G401.6 (cell line): ENCODE results near the gene FAM43A.

Source experiments
- FAIRE-seq: peaks from 2 replicates; lab custom pipeline; 2012; peaks lifted over from hg19 to GRCh38; lab: Jason Lieb, UNC

The FAM43A gene

DNA sequence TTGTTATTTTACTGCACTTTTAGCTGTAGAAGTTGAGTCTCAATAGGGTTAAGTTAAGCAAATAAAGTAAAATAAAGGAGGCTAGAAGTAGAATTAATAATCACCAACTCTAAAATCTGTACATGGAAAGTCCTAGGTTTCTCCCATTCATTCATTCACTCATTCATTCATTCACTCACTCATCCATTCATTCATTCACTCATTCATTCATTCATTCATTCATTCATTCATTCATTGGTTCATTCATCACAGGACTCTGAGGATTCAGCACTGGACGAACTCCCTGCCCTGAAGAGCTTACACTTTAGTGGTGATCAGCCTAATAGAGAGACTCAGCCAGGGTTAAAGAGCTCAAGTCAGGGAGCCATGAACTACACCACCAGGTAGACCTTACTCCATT is 9.2 kb upstream of the FAM43A start:
- no peak for FAIRE-seq

DNA sequence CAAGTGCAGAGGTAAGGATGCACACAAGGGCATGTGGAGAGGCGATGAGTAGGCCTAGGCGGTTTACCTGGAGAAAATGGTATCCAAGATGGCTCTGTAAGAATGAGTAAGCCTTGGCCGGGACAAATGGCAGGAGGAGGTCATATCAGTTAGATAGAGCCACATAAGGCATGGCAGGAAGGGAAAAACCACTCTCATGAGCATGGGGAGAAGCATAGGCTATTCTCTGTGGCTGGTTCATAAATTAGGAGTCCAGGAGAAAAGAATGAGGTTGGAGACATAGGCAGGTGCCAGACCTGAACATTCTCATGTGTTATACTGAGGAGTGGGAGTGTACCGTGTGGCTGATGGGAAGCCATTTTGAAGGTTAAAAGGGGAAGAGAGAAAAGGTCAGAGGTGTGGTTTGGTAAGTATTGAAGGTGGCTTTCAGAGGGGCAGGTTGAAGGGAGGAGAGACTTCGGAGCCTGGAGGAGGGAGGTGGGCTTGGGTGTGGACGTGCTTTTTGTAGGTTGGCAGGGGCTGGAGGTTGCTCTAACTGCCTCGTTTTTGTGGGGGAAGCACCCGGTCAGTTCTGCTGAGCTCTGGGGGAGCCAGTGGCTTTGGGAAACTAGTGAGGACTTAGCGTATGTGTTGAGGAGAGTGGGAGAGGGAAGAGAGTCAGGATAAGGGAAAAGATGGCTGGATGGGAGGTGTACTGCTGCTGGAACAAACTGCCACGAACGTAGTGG is 4.6 kb upstream of the FAM43A start:
- no peak for FAIRE-seq

DNA sequence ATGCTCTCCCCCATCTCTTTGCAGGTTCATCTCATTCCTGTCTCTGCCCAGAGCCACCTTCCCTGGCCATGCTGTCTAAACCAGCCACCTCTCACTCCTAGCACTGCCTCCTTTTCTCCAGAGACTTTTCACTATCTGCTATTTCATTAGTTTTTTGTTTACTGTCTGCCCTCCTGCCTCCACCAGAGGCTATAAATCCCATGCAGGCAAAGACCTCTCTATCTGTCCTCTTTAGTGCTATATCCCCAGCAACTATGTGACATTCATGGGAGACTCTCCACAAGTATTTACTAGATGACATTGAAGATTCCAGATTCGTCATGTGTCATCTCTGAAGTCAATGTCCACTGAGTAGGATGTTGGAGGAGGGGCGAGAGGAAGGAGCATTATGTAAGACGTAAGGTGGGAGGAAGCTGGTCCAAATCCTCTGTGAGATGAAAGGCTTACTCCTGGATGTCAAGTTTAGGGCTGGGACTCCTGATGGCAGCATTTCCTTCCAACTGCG is 3.4 kb upstream of the FAM43A start:
- FAIRE-seq: no peak

DNA sequence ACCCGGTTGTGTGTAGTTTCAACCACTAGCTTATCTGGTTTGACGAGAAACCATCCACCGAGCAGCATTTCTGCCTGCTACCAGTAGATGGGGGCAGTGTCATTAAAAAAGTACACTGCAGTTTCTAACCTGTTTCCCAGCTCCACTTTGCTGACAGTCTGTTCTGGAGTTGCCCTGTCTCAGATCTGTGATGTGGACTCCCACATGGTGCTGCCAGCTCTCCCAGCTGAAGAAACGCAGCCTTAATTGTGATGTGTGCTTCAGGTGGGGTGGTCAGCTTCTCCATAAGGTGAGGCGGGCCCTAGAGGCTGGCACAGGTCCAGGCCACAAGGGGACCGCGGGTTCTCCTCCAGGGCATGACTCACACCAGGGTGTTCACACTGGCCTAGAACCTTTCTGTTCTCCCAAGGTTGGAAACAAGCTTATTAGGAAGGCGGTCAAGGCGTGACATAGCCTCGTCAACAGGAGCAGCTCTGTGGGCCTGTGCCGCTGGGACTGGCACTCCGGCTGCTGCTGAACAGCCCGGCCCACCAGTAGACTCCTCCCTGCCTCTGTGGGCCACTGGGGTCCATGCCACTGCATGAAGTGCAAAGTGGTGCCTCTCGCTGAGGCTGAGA is 2.9 kb upstream of the FAM43A start:
- peak; percentile 82 for FAIRE-seq

DNA sequence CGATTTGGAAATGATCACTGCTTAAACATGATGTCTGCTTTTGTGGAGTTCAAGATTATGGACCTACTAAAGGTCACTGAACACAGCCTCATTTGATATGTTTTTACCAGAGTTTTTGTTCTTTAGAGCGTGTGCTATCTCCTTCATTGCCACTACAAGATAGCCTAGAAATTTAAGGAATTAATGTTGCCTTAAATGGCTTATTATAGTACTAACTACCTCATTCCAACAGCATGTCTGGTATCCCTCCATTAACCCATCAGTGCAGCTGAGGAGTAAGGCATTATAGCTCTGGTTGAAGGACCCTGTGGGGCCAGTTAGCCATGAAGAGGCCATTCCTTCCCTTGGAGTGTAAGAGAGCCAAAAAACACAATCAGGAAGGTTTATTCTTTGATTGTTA is 2.3 kb upstream of the FAM43A start:
- FAIRE-seq: no peak

DNA sequence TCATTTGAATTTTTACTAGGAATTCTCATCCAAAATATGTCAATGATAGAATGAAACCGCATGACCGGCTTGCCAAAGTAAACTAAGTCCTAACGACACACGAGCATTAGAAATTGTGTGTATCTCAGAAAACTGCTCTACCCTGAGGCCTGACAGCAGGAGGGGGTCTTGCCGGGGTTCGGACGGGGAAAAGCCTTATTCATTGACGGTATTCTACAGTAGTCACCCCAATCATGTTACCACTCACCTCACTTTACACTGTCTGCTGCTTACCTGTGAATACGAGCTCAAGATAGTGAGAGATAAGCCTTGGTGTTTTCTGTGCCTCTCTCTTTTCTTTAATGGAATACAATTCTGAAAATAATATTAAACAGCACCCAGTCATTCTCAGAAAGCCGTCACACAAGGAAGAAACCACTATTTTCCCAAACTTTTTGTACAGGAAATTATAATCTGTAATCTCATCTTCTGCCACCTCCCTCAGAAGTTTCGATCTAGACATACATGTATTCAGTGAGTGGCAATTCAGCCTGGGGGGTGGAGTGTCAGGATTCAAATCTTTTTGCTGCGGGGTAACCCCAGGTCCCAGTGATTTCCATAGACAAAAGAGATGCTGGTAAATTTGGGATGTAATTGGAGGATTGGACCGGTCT is 492 bp upstream of the FAM43A start:
- FAIRE-seq: no peak

DNA sequence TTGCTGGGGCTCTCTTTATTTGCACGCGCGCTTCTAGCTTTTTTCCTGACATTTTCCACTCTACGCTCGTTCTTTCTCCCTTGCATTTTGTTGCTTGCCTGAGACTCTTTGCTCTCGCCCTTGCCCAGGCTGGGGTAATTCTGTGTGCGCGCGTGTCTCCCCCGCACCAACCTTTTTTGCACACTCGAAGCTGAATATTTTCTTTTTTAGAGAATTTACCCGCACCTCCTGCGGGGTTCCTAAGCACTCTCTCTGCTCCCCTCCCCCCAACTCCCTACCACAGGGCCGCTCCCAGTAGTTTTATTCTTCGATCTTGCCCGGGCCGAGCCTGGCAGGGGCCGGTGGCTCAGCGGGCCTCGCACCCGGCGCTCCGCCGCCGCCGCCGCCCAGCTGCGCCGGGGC is 732 bp downstream of the FAM43A start:
- FAIRE-seq: no peak

DNA sequence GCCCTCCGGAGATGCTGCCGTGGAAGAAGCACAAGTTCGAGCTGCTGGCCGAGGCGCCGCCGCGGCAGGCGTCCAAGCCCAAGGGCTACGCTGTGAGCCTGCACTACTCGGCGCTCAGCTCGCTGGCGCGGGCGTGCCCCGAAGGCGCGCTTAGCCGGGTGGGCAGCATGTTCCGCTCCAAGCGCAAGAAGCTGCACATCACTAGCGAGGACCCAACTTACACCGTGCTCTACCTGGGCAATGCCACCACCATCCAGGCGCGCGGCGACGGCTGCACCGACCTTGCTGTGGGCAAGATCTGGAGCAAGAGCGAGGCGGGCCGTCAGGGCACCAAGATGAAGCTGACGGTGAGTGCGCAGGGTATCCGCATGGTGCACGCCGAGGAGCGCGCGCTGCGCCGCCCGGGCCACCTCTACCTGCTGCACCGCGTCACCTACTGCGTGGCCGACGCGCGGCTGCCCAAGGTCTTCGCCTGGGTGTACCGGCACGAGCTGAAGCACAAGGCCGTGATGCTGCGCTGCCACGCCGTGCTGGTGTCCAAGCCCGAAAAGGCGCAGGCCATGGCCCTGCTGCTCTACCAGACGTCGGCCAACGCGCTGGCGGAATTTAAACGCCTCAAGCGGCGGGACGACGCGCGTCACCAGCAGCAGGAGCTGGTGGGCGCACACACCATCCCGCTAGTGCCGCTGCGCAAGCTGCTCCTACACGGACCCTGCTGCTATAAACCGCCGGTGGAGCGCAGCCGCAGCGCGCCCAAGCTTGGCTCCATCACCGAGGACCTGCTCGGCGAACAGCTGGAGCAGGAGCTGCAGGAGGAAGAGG is 1.3 kb downstream of the FAM43A start:
- FAIRE-seq: no peak

DNA sequence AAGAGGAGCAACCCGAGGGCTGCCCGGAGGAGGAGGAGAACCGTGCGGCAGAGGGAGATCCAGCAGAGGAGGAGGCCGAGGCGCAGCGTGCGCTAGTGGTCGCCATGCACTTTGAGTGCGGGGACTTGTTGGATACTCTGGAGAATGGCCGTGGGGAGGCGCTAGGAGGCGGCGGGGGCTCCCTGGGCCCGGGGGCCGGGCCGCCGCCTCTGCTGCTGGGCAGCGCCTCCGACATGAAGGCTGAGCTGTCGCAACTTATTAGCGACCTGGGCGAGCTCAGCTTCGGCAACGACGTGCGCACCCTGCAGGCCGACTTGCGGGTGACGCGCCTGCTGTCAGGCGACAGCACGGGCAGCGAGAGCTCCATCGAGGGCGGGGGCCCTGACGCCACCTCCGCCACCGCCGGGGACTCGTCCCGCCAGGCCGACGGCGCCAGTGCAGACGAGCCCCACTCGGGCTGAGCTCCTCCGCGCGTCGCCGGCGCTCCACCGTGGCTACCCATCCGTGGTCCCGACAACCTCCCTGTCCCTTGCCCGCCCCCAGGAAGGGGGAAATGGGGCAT is 2.0 kb downstream of the FAM43A start:
- no peak for FAIRE-seq

DNA sequence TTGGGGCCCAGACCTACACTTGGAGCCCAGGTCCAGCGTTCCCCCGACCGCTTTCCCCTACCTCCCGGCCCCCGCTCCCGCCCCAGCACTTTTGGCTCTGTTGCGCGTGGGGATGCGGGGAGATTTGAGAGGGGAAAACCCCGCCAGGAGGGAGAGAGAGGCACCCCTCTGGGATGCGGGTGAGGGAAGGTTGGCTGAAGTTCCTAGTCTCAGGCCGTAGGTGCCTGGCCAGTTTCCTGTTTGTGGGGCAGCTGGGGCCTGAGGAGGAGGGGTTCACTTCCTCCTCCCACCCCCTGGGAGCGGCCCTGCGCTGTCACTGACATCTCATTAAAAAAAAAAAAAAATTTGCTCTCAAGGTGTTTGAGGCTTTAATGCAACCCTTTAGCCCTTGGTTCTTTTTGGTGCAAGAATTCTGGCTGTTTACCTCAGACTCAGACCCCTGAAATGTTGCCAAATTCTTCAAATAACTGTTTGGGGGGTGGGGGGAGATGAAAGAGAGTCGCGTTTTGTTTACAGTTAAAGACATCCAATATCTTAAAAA is 2.6 kb downstream of the FAM43A start:
- FAIRE-seq: no peak

DNA sequence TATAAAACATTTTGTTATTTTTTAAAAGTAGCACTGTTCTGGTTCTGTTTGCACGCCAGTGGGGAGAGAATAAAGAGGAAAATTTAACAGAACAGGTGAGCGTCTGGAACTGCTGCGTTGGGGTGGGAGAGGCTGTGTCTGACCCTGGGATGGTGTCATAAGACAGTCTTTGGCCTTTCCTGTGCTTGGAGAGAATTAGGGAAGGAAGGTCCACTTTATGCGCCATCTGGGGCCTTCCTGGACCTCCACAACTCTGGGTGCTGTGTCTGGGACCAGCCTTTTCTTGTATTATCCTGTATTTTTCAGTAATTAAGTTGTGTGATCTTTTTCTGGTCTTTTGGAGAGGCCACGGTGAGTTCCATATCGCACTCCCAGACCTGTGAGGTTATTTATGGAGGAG is 3.3 kb downstream of the FAM43A start:
- FAIRE-seq: no peak

DNA sequence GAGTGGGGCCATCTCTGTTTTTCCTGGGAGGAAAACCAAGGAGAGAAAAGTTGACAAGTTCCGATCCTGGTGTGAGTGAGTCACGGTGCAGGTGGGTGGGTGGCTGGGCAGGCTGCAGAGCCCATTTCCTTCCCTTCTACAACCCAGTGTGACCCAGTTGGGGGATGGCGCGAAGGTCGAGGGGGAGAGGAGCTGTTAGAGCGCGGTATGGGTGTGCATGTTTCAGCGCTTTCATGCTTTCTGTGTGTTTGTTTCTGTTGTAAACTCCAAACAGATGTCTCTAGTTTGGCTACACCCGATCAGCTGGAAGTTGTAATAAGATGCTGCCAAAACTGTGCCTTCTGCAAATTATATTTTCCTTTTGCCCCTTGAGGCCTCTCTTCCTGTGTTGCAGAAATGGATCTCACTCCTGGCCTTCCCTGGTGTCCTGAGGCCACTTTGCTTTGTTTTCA is 3.8 kb downstream of the FAM43A start:
- no peak for FAIRE-seq

DNA sequence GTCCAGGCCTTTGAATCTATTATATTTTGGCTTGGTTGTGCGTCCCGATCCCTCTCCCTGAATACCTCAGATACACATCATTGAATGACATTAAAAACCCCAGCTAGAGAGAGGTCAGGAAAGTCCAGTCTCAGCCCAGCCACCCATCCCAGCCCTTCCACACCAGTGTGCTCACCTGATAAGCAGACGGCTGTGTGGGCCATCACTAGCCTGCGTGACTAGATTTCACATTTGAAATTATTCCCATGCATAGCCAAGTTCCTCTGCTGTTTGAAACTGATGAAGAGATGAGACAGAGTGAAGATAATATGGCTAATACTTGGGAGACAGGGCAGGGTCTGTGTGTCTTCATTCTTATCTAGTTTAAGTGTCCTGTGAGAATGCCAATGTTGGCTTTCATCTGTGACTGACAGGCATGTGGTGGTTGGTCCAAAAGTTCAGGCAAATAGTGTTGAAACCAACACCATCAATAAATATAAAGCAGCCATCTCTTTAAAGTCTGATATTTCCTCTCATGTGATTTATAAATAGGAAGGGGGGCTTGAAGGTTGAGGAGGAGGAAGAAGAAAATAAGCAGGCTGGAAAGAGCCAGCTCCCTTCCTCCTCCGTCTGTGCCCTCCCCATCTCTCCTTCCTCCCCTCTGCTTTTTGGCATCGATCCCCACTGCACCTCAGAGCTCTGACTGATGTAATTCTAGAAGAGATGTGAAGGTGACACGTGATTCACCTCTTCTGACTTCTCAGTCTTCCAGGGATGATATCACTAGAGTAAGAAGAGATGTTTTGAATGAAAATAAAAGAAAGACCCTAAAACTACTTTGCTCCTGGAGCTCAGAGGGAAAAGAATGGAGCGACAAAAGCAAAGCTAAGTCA is 5.1 kb downstream of the FAM43A start:
- FAIRE-seq: no peak

DNA sequence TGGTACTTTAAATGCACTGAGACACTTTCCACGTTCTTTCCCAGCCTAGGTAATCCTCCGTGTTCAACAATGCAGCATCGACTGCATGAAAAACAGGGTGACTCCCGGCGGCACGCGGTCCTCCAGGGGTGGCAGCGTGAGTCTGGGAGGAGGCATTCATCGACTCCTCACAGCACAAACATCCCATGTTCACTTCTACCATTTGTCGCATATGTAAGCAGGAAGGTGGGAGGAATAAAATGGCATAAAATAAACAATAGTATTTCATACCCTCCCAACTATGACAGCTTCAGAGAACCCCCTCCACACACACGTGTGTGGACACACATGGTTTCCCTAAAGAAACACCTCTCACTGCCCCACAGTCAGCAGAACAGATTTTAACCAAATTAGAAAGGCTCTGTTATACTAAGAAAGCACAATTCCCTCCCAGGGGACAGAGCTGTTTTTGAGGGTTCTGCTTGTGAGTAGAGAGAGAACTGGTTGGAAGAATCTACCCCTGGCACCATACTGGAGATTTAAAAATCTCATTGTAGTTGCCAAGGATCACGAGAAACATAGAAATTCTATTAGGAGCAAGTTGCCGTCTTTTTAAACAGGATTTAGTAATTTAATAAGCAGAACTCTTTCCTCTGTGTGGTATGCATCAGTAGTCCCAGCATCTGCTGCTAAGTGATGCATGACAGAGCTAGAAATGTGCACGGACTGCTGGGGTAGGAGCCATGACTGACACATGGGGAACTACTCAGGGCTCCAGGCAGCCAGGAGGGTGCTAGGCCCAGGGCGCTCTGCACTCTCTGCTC is 6.0 kb downstream of the FAM43A start:
- no peak for FAIRE-seq

DNA sequence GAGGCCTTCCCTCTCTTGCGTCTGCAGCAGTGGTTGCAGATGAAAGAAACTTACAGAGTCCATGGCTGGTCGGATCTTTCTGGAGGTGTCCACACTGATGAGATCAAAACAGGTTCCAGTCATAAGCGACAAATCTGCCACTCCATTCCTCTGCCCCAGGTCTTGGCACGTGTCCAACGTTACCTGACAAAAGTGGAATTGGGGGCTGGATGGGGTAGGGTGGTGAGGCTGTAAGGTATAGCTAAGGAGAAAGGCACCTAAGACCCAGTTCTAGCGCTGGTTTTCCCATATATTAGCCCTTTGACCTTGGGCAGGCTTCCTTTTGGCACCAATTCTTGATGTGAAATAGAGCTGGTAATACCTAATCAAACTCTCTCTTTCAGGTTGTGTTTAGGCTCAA is 11.0 kb downstream of the FAM43A start:
- FAIRE-seq: no peak

DNA sequence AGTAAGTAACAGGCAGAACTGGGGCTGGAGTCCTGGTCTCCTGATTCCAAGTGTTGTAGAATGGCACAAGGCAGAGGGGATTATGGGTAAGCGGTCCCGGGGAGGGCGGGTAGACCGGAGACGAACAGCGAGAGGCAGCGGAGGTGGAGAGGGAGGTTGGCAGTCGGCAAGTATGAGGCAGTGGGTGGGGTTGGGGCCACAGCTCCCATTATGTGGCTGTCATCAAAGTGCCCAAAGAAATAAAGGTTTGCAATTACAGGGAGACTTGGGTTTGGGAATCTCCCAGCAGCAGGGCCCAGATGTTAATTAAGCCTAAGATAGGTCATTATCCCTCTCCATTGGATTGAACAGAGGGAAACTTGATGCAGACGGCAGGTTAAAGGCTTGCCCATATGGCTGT is 16.9 kb downstream of the FAM43A start:
- FAIRE-seq: no peak

DNA sequence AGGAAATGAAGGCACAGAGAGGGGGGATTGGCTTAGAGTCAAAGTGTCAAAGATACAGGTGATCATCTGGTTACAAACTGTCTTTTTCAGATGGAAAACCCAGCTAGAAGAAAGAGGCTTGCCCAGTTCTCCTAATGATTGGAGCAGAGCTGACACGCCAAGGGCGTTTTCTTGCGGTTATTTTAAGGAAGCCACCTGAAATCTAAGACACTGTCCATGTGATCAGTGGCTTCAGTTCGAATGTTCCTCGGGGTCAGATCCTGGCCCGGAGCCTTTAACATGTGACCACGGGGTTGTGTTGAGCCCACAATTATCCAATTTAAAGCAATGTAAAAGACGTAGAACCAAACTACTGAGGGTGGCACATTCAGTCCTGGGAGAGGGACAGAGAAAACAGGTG is 19.5 kb downstream of the FAM43A start:
- no peak for FAIRE-seq

DNA sequence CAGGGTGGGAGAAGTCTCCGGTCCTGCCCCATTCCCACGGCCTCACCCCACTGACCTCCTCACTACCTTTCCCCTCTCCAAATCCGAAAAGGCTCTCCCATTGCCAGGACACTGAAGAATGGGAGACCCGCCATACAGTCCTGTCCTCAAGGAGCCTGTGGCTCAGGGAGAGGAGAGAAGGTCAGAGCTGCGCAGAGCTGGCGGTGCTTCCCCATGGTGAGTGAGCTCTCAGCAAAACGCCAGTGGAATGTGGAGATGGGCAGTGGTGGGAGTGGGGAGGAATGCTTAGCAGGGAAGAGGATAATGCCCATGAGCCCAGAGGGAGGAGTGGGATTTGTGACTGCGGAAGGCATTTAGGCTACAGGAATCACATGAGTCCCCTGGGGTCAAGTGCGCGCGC is 20.1 kb downstream of the FAM43A start:
- no peak for FAIRE-seq

DNA sequence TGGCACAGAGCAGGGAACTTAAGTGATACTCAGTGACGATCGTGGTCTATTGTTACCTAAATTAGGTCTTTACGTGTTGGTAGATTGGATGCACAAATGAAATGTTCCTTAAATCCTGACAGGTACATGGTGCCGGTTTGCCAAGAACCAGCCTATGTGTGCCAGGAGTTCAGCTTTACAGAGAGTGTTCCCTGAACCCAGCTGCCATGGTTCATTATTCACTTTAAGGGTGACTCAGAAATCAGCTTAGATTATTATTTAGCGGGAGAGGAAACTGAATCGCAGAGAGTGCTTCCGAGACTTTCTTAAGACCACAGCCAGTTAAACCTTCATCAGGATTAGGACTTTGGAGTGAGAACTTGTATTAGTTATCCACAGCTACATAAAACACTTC is 21.5 kb downstream of the FAM43A start:
- no peak for FAIRE-seq

DNA sequence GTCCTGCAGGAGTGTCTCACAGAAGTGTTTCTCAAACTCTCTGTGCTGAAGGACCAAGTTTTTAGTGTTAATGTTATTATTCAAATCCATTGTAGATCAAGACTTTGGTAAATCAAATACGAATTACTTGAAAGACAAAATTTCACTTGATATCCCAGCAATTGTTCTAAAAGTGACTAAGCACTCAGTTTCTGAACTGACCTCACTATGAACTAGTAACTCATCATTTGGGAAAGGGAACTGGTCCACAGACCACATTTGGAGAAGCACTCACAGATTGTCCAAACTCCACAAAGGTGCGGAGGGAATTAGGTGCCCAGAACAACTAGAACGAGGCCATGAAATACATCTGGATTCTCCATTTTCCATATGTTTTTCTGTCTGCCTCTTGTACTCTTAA is 25.6 kb downstream of the FAM43A start:
- no peak for FAIRE-seq
